HepG2 (cell line): Measurements from ENCODE around the gene HDAC4. TPM values are rescaled to one million over a fixed set of nuclear protein-coding genes. Genes with fewer than 3 reads are reported as not detected.

Experiments used
- ATF4 ChIP-seq, 2 experiments: fragments of 450-650 bp in 1 of 2; sonication (generic) in 1 of 2; formaldehyde crosslinking; IDR thresholded peaks; 2 replicates each; pipeline versions ENCODE4 v1.5.0 to v1.8.0; 2020 to 2022; ENCODE audit warnings: mild to moderate bottlenecking in 1 of 2, missing genetic modification reagents in 1 of 2
- CAMTA2 ChIP-seq: sonication (generic); formaldehyde crosslinking; IDR thresholded peaks from 2 replicates; pipeline ENCODE4 v1.4.0; 2020; ENCODE audit warnings: mild to moderate bottlenecking, missing genetic modification reagents, borderline replicate concordance
- CCDC6 ChIP-seq: sonication (generic); formaldehyde crosslinking; IDR thresholded peaks from 2 replicates; pipeline ENCODE4 v1.8.1; 2022; ENCODE audit warnings: mild to moderate bottlenecking, missing genetic modification reagents, moderate library complexity
- DR1 ChIP-seq: sonication (generic); formaldehyde crosslinking; IDR thresholded peaks from 2 replicates; pipeline ENCODE4 v1.8.0; 2021; ENCODE audit warnings: mild to moderate bottlenecking, missing genetic modification reagents, inconsistent platforms
- HBP1 ChIP-seq: IDR thresholded peaks from 2 replicates; pipeline ENCODE4 v1.6.1; 2016; ENCODE audit warnings: low read depth, control low read depth
- KLF12 ChIP-seq: sonication (generic); formaldehyde crosslinking; IDR thresholded peaks from 2 replicates; pipeline ENCODE4 v1.4.0; 2020; ENCODE audit warnings: missing genetic modification reagents, borderline replicate concordance
- MLX ChIP-seq: IDR thresholded peaks from 2 replicates; pipeline ENCODE4 v1.6.1; 2016
- MTA3 ChIP-seq: sonication (generic); formaldehyde crosslinking; IDR thresholded peaks from 2 replicates; pipeline ENCODE4 v1.4.0; 2020; ENCODE audit warnings: missing genetic modification reagents
- SCMH1 ChIP-seq: sonication (generic); formaldehyde crosslinking; IDR thresholded peaks from 2 replicates; pipeline ENCODE4 v1.9.0; 2021; ENCODE audit warnings: missing genetic modification reagents, mild to moderate bottlenecking, borderline replicate concordance
- SMAD3 ChIP-seq: sonication (generic); formaldehyde crosslinking; IDR thresholded peaks from 2 replicates; pipeline ENCODE4 v1.4.0; 2020; ENCODE audit warnings: missing genetic modification reagents
- THAP9 ChIP-seq: sonication (generic); formaldehyde crosslinking; IDR thresholded peaks from 2 replicates; pipeline ENCODE4; 2020; ENCODE audit warnings: missing genetic modification reagents, mild to moderate bottlenecking, borderline replicate concordance
- ZBTB44 ChIP-seq: sonication (generic); formaldehyde crosslinking; IDR thresholded peaks from 2 replicates; pipeline ENCODE4 v1.4.0; 2020; ENCODE audit warnings: missing genetic modification reagents
- ZFP1 ChIP-seq: IDR thresholded peaks from 2 replicates; pipeline ENCODE4 v1.6.1; 2016
- ZNF136 ChIP-seq: sonication (generic); formaldehyde crosslinking; IDR thresholded peaks from 2 replicates; pipeline ENCODE4 v1.8.1; 2022; ENCODE audit warnings: low read depth, mild to moderate bottlenecking, moderate library complexity, missing genetic modification reagents
- ZNF549 ChIP-seq: sonication (generic); formaldehyde crosslinking; IDR thresholded peaks from 2 replicates; pipeline ENCODE4 v1.5.0; 2020; ENCODE audit warnings: missing genetic modification reagents
- ZNF567 ChIP-seq: sonication (generic); formaldehyde crosslinking; IDR thresholded peaks from 2 replicates; pipeline ENCODE4 v1.8.1; 2023; ENCODE audit warnings: mild to moderate bottlenecking, missing genetic modification reagents, borderline replicate concordance
- ZNF800 ChIP-seq: sonication (generic); formaldehyde crosslinking; IDR thresholded peaks from 2 replicates; pipeline ENCODE4 v1.4.0; 2020; ENCODE audit warnings: missing genetic modification reagents
- polyA plus RNA-seq, 8 experiments: library from polyadenylated mRNA; depleted of rRNA in 3 of 8; stranded (reverse) in 7 of 8; unstranded in 1 of 8; fragments of >200 nt; fragmentation: Illumina TruSeq in 4 of 8; extraction: Trizol in 4 of 8; gene quantifications; 2 replicates each; pipeline versions ENCODE4 v1.2.1 to v1.2.3, GENCODE V29; 2011 to 2016; ENCODE audit warnings: low read depth in 4 of 8, missing spikeins in 1 of 8, mixed read lengths in 1 of 8; ENCODE audit not compliant: insufficient read depth in 1 of 8
- total RNA-seq, 5 experiments: library from RNA; depleted of rRNA; stranded (reverse); fragments of >200 nt; fragmentation: Illumina TruSeq; extraction: Trizol; gene quantifications; 2 replicates each; pipeline ENCODE4 v1.2.3, GENCODE V29; 2016; ENCODE audit warnings: low read depth in 1 of 5

Gene HDAC4
- total and polyA plus RNA-seq, 2 of the 13 experiments (the other 11 are each of a cell fraction or from before 2014, with no cell fraction given), result 10.1 to 11.5 TPM

- no peak for TF ChIP-seq ZNF549 (CRISPR knock-in tag)
- TF ChIP-seq ZFP1 (CRISPR knock-in tag), result no peak
- TF ChIP-seq CCDC6 (CRISPR knock-in tag), result no peak
- TF ChIP-seq DR1, result no peak
- TF ChIP-seq SCMH1 (CRISPR knock-in tag), result no peak
- TF ChIP-seq ZBTB44 (CRISPR knock-in tag), result no peak
- no peak for TF ChIP-seq KLF12
- TF ChIP-seq HBP1 (CRISPR knock-in tag), result no peak
- TF ChIP-seq CAMTA2 (CRISPR knock-in tag), result no peak
- no peak for TF ChIP-seq ATF4 (CRISPR knock-in tag; IDR thresholded peaks at IDR 0.05)
- TF ChIP-seq SMAD3 (CRISPR knock-in tag), result no peak
- no peak for TF ChIP-seq ZNF567
- no peak for TF ChIP-seq MLX (CRISPR knock-in tag)
- TF ChIP-seq ZNF800, result no peak
- TF ChIP-seq ZNF136 (CRISPR knock-in tag), result peak; percentile 16; the same call in 1 of the 2 replicates
- no peak for TF ChIP-seq MTA3
- TF ChIP-seq THAP9 (CRISPR knock-in tag), result no peak
These were observed 177.3 kb downstream of the HDAC4 start (continued) for GRCh38 chr2:239223310-239224198.
